CD4-positive, alpha-beta T cell treated with Interleukin-17A for 4 hours (primary cell): Measurements from ENCODE around the gene BCCIP.
A peak's percentile ranks its signal among the peaks of the same experiment; 100 is the strongest.

Experiments
- DNase-seq: peaks from one replicate; pipeline ENCODE4 v3.0.0-alpha.2; 2020; ENCODE audit warnings: mixed read lengths

Gene BCCIP

GRCh38 chr10:125845617-125846016 lies 22.3 kb downstream of the BCCIP start:
- no peak for DNase-seq

GRCh38 chr10:125846894-125847293 lies 23.5 kb downstream of the BCCIP start:
- no peak for DNase-seq

GRCh38 chr10:125848371-125848770 lies 25.0 kb downstream of the BCCIP start:
- DNase-seq: no peak

- no peak for DNase-seq
Observed at GRCh38 chr10:125848857-125849256, 25.5 kb downstream of the BCCIP start.

GRCh38 chr10:125849448-125849847 lies 26.1 kb downstream of the BCCIP start:
- DNase-seq: no peak

DNA sequence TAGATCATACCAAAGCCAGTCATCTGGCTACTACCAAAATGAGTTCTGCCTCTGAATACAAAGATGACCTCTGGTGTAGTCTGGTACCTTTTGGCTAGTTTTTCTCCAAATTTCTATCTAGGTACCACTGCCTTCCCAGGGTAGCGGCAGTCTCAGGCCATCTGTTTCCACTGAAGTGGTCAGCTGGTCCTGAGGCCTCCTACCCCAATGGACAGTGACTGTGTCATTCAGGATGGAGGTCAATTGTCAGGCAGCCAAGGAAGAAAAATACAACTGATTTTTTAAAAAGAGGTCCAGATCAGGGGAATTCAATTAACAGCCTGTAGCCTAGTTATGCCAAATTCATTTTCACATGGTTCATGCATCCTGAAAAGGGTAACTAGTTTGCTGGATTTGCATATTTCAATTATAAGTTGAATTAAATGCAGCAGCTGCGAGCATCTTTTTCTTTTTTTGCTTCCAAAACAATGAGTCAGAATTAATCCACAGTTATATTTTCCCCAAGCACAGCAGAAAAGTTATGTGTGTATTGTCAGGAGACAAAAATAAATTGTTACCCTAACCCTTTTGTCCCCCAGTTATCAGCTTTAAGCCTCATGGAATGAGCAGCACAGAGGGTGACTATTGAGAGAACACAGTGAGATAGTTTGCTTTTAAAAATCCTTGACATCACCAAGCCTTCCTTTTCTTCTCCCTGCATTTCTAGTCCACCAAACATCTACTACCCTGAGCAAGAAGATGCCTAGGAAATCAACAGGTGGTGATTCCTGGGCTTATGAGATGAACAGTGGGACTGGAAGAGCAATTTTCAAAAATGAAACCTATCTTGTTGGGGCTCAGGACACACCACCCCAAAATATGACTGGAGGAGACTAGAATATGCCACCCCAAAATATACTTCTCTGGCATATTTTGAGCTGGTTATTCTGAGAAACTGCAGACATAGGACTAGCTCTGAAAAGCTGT lies 27.7 kb downstream of the BCCIP start:
- DNase-seq: no peak

- no peak for DNase-seq
Observed at GRCh38 chr10:125852487-125852886, 29.1 kb downstream of the BCCIP start.

GRCh38 chr10:125857185-125857760 lies 33.9 kb downstream of the BCCIP start:
- DNase-seq: no peak

- DNase-seq: no peak
Observed at GRCh38 chr10:125859128-125859817, 35.9 kb downstream of the BCCIP start.

GRCh38 chr10:125865120-125865519 lies 41.8 kb downstream of the BCCIP start:
- no peak for DNase-seq

DNA sequence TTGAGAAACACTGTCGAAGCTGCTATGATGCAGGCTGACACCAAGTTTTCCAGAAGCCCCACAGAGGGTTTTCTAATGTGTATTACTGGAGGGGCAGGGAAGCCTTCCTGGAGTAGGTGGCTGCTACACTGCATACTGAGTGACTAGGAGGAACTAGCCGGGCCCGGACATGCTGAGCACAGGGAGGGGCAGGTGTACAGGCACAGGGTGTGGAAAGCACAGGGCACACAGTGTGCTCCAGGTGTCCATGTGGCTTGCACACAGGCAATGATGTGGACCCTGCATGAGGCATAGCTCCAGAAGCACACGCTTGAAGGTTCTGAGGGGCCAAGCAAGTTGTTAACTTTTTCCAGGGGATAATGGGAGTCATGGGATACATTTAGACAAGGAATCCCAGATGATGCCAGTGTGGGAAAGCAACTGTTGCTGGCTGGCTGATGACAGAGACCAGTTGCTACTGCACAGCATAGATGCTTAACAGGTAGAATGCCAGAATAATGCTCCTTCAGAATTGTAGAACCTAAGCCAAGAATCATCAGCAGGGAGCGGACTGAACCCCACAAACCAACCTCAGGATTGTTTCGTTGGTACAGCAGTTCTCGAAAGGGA lies 43.2 kb downstream of the BCCIP start:
- DNase-seq: no peak

DNA sequence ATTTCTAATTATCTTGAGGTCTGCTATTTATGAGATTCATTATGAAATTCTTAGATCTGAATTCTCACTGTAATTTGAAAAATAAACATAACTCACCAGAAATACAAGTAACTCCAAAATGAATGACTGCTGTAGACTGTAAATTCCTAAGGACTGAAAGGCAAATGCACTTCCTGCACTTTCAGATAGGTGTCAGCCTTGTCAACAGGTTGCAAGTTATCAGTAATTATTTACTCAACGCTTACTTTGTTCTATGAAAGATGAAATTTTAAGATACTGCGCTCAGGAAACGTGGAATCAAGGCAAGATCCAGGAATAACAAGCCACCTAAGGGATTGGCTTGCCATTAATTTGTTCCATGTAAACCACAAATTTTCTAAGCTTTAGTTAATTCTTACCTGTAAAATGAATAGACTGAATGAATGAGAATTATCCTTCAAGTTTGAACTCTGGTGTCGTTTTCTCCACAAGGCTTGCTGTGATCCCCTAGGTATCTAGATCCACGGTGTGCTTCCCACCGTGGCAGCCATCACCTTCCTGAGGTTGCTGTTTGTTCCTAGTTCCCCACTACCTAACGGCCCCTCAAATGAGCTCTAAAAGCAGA lies 45.1 kb downstream of the BCCIP start:
- DNase-seq: peak; percentile 12

DNA sequence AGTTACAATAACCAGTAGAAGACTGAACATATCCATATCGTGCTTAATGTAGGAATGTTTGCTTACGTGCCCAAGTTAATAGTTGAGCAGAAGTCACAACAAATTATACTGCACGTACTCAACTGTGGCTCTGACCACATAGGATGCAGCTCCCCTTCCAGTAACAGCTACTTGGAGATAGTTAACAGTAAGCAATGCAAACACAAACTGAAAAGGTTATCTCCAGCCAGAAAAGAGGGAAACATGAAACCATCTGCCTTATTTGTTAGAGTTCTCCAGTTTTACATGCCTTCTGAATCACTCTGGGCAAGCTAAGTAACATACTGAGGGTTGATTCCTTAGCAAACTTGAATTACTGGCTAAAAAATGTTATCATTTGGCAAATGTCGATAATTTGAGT lies 48.0 kb downstream of the BCCIP start:
- DNase-seq: no peak

- no peak for DNase-seq
Observed at GRCh38 chr10:125878957-125879835, 55.9 kb downstream of the BCCIP start.

DNA sequence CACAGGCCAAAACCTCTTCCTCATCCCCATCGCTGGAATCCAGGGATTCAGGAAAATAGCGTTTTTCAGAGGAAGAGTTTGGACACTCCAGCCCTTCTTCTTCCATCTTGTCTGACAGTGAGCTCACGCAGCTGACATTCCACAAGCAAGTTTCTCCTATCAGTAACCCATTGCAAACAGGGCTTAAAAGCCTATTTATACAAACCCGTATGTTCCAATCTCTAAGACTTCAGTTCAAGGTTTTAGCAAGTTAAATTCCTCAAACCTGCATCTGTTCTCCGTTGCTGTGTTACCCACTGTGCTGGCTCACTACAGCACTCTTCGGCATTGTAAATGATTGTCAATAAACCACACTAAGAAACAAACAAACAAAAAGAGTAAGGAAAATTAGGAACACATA lies 57.4 kb downstream of the BCCIP start:
- DNase-seq: no peak

DNA sequence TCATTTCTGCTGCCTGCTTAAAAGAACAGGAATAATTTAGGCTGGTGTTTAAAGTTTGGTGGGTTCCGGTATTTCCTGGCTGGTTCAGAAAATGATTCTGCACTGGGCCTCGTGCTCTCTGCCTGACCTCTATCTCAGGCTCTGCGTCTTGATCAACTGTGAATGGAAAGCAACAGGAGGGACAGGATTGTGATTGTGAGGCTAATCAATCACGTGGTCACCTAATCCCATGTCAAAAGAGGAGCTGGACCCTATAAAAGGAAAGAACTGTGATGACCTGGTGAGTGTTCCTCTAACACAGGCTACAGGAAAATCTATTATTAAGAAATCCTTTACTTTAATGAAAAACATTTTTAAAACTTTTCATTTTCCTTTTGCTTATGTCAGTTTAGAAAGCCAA lies 57.8 kb downstream of the BCCIP start, which contains the start of gene DHX32:
Gene DHX32, minus strand, starts transcription at position 101 of the 400 bp plus-strand sequence. CDS start 468 bp downstream, outside the sequence.
- DNase-seq: no peak

- no peak for DNase-seq
Observed at GRCh38 chr10:125882596-125882995, 59.2 kb downstream of the BCCIP start.

- DNase-seq: no peak
Observed at GRCh38 chr10:125883211-125883610, 59.9 kb downstream of the BCCIP start.
